ENCODE measurements around the gene KLHL26. TPM values are rescaled to one million over a fixed set of nuclear protein-coding genes. Genes with fewer than 3 reads are reported as not detected.

The KLHL26 gene
- total RNA-seq, 2 donors from 2014 or later: 7.3 to 14.7 TPM

- Histone ChIP-seq H3K27me3 (no peaks in the 10 kb centered on the region), H3K4me1 (peaks cover 14% of the 10 kb centered on the region), H3K36me3 (no peaks in the 10 kb centered on the region), H3K9me3 (no peaks in the 10 kb centered on the region), H3K4me3 (no peak overlapping the region), H3K27ac (no peak overlapping the region), H3K9ac (ENCODE audit: low read depth in 2 of 2, low read length in 2 of 2) (no peak overlapping the region)
- intact Hi-C loops (cut with DNase I): no loop called here
- TF ChIP-seq, protein P1, sequence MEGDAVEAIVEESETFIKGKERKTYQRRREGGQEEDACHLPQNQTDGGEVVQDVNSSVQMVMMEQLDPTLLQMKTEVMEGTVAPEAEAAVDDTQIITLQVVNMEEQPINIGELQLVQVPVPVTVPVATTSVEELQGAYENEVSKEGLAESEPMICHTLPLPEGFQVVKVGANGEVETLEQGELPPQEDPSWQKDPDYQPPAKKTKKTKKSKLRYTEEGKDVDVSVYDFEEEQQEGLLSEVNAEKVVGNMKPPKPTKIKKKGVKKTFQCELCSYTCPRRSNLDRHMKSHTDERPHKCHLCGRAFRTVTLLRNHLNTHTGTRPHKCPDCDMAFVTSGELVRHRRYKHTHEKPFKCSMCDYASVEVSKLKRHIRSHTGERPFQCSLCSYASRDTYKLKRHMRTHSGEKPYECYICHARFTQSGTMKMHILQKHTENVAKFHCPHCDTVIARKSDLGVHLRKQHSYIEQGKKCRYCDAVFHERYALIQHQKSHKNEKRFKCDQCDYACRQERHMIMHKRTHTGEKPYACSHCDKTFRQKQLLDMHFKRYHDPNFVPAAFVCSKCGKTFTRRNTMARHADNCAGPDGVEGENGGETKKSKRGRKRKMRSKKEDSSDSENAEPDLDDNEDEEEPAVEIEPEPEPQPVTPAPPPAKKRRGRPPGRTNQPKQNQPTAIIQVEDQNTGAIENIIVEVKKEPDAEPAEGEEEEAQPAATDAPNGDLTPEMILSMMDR (IDR thresholded peaks at IDR 0.05): no peak
- no peak for DNase-seq
These were observed 67.2 kb downstream of the KLHL26 start for GRCh38 chr19:18704054-18704453.

DNA sequence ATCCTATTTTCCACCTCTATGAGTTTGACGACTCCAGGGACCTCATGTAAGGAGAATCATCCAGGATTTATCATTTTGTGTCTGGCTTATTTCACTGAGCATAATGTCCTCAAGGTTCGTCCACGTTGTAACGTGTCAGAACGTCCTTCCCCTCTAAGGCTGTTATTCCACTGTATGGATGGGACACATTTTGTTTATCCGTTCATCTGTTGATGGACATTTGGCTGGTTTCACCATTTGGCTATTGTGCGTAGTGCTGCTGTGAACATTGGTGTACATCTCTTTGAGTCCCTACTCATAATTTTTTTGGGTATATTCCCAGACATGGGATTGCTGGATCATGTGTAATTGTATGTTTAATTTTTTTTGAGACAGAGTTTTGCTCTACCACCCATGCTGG, 68.1 kb downstream of the KLHL26 start:
- Histone ChIP-seq H3K27me3 (no peaks in the 10 kb centered on the region), H3K9ac (ENCODE audit: low read depth in 2 of 2, low read length in 2 of 2) (no peak overlapping the region), H3K4me1 (peaks cover 10% of the 10 kb centered on the region), H3K9me3 (no peaks in the 10 kb centered on the region), H3K4me3 (no peak overlapping the region), H3K27ac (no peak overlapping the region), H3K36me3 (no peaks in the 10 kb centered on the region)
- TF ChIP-seq, protein P1 (IDR thresholded peaks at IDR 0.05): no peak
- no peak for DNase-seq
- intact Hi-C loops (cut with DNase I): no loop called here

DNA sequence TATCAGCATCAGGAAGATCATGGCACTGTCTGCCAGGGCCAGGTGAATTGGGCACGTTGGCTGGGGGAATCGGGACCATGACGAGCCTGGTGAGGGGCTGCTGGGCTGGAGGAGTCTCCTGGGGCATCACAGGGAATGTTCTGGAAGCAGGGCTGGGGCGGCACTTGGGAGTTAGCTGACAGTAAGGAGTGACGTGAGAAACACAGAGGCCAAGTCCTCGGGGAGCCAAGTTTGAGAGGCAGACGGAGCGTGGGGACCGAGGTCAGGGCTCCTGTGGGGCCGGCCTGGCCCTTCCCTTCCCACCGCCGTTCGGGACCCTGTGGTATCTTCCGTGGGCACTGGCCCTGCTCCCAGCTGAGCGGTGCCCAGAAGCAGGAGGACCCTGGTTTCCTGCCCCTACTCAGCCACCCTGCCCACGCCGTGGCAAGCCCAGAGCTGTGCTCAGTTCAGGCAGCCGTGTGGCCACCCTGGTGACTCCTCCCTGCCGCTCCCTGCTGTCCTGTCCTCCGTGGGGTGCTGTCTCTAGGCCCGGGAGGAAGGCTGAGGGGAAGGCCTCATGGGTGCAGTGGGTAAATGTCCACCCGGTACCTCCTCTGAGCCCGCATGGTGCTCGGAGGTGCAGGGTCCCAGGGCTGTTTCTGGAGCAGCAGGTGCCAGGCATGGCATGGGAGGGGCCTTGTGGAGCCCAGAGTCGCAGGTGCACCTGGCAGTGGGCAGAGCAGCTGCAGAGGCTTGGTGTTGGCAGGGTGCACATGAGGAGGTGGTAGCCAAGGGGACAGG, 71.8 kb downstream of the KLHL26 start:
- H3K27me3 ChIP-seq: no peaks in the 10 kb centered on the region
- intact Hi-C loops (cut with DNase I): no loop called here
- no peaks in the 10 kb centered on the region for H3K9me3 ChIP-seq
- no peak overlapping the region for H3K4me3 ChIP-seq
- H3K36me3 ChIP-seq: no peaks in the 10 kb centered on the region
- H3K27ac ChIP-seq: no peak overlapping the region
- H3K9ac ChIP-seq (ENCODE audit: low read depth in 2 of 2, low read length in 2 of 2): peak overlapping the region in 1 of 2 donors; percentile 40
- no peaks in the 10 kb centered on the region for H3K4me1 ChIP-seq
- TF ChIP-seq, protein P1 (IDR thresholded peaks at IDR 0.05): no peak
- no peak for DNase-seq

- intact Hi-C loops (cut with DNase I): no loop called here
- H3K27me3 ChIP-seq: no peaks in the 10 kb centered on the region
- no peaks in the 10 kb centered on the region for H3K4me1 ChIP-seq
- no peak overlapping the region for H3K27ac ChIP-seq
- no peaks in the 10 kb centered on the region for H3K36me3 ChIP-seq
- DNase-seq: no peak
- H3K4me3 ChIP-seq: no peak overlapping the region
- no peaks in the 10 kb centered on the region for H3K9me3 ChIP-seq
- no peak overlapping the region for H3K9ac ChIP-seq (ENCODE audit: low read depth in 2 of 2, low read length in 2 of 2)
- TF ChIP-seq, protein P1 (IDR thresholded peaks at IDR 0.05): no peak
These were observed 72.7 kb downstream of the KLHL26 start for GRCh38 chr19:18709546-18709945.

- Histone ChIP-seq H3K4me3 (no peak overlapping the region), H3K36me3 (no peaks in the 10 kb centered on the region), H3K9me3 (no peaks in the 10 kb centered on the region), H3K27ac (no peak overlapping the region), H3K9ac (ENCODE audit: low read depth in 2 of 2, low read length in 2 of 2) (no peak overlapping the region), H3K4me1 (no peaks in the 10 kb centered on the region), H3K27me3 (no peaks in the 10 kb centered on the region)
- intact Hi-C loops (cut with DNase I): no loop called here
- TF ChIP-seq, protein P1 (IDR thresholded peaks at IDR 0.05): no peak
- DNase-seq: no peak
These were observed 73.4 kb downstream of the KLHL26 start for GRCh38 chr19:18710186-18710585.

All from colonic mucosa (tissue), 4 donors.